HG03378 (cell line): ENCODE results near the gene SNX25.
A peak's percentile ranks its signal among the peaks of the same experiment; 100 is the strongest.

Experiments used
- ATAC-seq: cut with Tn5 transposase; IDR thresholded peaks from one replicate; pipeline ENCODE4 v1.9.1; 2021; ENCODE audit warnings: mild to moderate bottlenecking, moderate library complexity; ENCODE audit not compliant: unreplicated experiment

The SNX25 gene

GRCh38 chr4:185341377-185341776, 132.0 kb downstream of the SNX25 start:
- ATAC-seq: no peak

DNA sequence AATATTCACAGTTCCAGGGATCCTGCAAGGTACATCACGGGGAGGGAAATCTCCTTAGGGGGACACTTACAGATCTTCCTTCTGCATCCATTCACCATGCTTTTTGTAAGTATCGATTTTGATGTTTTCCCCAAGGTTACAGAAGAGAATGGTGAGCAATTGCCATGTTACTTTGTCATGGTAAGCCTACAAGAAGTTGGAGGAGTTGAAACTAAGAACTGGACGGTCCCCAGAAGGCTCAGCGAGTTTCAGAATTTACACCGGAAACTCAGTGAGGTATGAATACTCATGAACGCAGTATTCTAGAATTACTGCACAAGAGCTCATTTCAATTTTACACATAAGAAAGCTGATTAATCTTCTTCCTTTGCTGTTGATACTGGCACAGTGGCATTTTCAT, 132.4 kb downstream of the SNX25 start:
- peak; percentile 48 for ATAC-seq

DNA sequence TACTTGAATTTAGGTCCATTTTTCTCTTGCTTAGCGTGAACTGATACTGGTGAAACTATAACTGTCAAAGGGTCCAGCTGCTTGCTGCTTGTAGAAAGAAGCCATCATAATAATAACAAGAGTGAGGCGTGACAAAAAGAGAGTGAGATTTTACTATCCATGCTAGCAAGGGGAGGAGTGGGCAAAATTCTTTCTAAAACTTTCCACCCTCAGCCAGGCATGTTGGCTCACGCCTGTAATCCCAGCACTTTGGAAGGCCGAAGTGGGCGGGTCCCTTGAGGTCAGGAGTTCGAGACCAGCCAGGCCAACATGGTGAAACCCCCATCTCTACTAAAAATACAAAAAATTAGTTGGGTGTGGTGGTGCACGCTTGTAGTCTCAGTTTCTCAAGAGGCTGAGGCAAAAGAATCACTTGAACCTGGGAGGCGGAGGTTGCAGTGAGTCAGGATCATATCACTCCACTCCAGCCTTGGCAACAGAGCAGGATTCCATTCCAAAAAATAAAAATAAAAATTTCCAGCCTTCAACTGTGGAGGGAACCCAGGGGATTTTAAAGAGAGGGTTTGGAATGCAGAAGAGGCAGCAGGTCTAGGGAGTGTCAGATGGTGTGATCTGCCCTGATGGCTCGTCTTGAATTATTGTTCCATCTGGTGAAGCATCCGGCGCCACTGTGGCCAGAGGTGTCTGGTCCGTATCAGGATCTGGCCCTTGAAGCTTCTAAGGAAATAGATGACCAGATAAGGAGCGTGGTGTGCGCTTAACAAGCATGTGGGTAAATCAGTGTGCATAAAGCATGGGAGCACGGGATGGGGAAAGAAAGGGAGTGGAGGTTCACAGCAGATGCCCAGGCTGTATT, 134.6 kb downstream of the SNX25 start:
- ATAC-seq: no peak

GRCh38 chr4:185344743-185345538, 135.5 kb downstream of the SNX25 start:
- peak; percentile 56 for ATAC-seq

- ATAC-seq: no peak
Measured at GRCh38 chr4:185346975-185347601, 137.7 kb downstream of the SNX25 start.

DNA sequence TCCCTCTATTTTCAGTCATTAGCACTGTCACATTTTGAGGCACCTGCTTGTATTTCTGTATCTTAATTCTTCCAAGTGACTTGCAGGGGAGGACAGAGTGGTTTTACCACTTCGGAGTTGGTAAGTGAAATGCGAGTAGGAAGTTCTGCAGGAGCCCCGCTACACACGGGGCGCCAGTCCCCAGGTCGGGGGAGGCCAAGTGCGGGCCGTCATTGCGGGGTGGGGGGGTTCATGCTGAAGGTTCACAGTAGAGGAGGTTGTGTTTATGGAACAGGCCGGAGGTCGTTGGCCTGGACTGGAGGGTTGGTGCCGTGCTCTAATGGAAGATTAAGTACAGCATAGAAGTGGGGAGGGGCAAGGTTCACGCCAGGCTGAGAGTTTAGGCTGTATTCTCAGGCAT, 142.3 kb downstream of the SNX25 start:
- ATAC-seq: no peak

DNA sequence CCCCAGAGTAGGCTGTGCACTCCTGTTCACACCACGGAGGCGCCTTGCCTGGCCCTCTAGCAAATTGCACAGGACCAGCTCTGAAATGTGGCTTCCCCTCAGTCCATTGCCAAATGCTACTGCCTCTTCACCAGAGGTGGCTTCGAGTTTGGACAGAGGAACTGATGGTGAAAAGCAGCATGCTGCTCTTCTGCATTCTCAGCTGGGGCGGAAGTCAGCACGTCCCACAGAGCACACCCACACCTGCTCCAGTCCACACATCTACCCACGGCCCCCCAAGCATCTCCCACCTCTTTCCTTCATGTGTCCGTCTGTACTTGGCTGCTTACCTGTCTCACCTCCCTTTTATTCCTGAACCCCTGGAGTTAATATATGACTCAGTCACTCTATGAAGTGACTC, 142.8 kb downstream of the SNX25 start:
- ATAC-seq: no peak

- ATAC-seq: no peak
Measured at GRCh38 chr4:185352741-185353140, 143.3 kb downstream of the SNX25 start.

DNA sequence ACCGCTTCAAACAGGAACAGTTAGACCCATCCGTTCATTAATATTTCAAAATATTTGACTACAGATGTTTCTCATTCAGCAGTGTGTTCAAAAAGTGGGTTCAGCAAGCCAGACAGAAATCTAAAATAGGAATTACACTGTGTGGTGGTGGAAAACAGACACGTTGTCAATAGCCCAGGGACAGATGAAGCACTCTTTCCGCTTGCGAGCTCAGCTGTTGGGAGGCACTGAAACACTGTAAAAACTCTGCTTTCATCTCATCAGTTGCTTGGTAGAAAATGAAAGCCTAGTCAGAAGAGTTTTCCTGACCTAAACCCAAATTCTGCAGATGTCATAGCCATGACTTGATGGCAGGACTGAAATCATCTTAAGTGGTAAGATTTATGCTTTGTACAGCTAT, 147.8 kb downstream of the SNX25 start:
- ATAC-seq: no peak

- ATAC-seq: no peak
Measured at GRCh38 chr4:185357733-185358440, 148.5 kb downstream of the SNX25 start.

DNA sequence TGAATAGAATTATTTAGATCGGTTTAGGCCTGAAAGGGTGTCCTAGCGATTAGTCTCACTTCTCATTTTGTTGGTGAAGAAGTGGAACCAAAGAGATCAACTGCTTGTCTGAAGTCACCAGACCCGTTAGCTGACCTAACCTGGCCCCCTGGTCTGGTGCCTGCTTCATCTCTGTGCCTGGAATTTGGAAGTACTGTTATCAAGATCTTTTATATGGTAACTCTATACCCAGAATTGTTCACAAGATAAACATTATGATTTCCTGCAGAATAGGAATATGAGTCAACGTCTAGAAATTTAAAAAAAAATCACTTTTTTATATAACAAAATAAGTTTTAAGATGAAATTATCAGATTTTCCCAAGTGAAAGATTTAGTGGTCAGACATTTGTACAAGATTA, 149.1 kb downstream of the SNX25 start:
- no peak for ATAC-seq

DNA sequence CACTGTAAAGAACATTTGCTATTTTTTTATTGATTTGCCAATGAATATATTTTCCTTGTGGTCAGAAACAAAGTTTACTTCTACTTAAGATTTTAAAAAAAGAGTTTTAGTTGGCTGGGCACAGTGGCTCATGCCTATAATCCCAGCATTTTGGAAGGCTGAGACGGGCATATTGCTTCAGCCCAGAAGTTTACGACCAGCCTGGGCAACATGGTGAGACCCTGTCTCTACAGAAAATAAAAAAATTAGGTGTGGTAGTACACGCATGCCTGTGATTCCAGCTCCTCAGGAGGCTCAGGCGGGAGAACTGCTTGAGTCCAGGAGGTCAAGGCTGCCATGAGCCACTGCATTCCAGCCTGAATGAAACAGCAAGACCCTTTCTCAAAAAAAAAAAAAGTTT, 149.6 kb downstream of the SNX25 start:
- no peak for ATAC-seq

DNA sequence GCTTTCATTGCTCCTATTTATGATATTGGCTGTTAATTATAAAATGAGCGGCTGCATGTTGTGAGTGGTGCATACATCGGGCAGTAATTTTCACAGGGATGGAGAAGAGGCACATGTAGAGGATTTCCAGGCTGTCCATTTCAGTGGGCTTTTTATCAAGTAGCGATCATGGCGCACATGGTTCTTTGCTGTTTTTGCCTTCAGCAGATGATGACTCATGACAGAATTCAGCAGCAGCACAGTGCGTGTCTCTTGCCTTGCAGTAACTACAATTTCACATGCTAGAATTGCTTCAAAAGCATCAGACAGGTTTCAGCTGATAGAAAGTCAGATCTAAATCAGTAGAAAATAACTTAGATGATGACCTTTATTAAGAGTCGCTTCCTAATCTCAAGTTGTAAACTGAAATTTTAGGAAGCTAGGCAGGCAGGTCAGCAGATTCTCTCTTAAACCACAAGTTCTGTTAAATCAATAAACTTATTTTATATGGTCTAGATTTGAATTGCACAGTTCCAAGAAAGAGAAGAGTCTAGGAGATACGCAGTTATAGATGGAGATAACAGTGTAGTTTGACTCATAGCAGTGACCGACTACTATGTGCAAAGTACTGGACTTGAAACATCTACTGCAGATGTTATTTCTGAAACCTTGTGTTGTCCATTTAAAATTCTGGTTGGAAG, 150.5 kb downstream of the SNX25 start:
- no peak for ATAC-seq

DNA sequence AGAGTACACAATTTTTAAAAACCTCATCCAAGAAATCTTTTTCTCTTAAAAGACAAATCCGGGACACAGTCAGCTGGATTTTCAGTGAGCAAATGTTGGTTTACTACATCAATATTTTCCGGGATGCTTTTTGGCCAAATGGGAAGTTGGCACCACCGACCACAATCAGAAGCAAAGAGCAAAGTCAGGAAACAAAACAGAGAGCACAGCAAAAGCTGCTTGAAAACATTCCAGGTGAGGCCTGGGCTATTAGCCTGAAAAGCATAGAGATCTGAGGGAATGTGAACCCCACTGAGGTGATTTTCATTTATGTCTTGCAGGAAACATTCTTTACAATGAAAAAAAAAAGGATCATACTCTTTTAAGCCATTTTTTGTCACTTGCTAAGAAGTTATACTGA, 152.5 kb downstream of the SNX25 start:
- ATAC-seq: no peak

DNA sequence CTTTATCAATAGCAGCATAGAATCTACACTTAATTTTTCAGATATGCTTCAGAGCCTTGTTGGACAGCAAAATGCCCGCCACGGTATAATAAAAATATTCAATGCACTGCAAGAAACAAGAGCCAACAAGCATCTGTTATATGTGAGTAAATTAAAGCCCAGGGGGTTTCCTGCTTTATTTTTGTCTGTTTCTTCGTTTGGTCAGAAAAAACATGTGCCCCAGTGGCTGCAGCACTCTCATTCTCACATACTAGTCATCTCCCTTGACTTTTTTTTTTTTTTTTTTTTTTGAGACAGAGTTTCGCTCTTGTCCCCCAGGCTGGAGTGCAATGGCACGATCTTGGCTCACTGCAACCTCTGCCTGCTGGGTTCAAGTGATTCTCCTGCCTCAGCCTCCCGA, 153.2 kb downstream of the SNX25 start:
- peak; percentile 49 for ATAC-seq

- ATAC-seq: no peak
Measured at GRCh38 chr4:185363251-185363650, 153.9 kb downstream of the SNX25 start.

DNA sequence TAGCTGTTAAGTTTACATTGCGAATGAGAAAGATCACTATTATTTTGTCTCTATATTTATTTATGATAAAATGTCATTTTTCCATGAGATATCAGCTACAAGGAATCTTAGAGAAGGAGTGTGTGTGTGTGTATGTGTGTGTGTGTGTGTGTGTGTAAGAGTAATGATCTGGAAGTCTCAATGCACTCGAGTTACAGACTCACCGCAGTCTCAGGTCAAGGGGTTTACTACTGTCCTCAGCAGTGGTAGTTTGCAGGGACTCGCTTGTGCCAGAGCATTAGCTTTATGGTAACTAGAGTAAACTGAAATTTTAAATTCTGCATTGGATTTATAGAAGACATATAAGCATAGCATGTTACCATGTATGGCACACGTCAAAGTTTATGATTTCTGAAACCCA, 155.5 kb downstream of the SNX25 start:
- no peak for ATAC-seq

DNA sequence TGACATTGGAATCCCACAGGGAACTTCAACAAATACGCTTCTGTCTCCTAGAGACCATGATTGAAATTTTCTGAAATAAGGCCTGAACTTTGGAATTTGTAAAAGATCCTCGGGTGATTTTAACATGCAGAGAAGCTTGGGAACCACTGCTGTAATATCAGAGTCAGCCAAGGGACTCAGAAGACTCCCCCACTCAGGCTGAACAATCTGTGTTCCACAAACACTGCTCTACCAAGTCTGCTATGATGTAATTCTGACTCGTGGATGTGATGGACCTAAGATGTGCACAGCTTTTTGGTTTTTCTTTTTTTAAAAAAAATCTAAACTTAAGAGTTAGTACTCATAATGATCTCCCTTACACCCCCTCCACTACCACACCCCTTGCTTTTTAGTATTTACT, 160.3 kb downstream of the SNX25 start:
- no peak for ATAC-seq

DNA sequence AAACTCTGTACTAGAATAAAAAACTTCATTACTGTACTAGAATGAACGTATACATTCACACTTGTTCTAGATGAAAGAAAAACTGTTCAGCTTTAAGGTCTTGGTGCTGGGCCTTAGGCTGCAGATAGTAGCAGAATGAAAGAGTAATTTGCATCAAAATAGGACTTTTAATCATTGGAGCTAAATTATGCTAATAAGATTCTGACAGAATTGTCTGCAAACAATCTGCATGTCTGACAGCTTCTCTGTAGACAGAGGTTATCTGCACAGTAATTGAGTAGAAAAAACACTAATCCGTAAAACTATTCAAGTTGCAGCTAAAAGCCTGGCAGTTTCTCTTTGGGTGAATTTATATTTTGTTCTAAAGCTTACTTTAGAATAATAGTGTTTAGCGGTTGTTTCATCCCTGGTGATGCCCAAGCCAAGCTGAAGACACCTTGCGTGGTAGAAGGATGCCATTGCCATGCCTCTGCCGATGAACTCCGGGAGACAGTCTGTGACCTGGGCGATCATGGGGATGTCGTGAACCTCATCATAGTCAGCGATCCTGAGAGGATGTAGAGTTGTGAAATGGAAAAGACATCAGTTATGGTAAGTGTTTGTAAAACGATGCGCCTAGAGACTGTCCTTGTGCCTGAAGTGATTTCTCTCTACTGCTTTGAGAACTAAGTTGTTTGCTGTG, 161.0 kb downstream of the SNX25 start:
- ATAC-seq: no peak

GRCh38 chr4:185371702-185372101, 162.3 kb downstream of the SNX25 start:
- no peak for ATAC-seq
